ENCODE data around the gene NFE2L3.
A peak's percentile ranks its signal among the peaks of the same experiment; 100 is the strongest.

The NFE2L3 gene

GRCh38 chr7:26200444-26201246 lies 48.6 kb downstream of the NFE2L3 start, which contains the start of gene HNRNPA2B1:
Gene HNRNPA2B1, minus strand, starts transcription at chr7:26200746. Its CDS starts 169 bp downstream, at chr7:26200577.
- DNase-seq = peak; percentile 98

DNA sequence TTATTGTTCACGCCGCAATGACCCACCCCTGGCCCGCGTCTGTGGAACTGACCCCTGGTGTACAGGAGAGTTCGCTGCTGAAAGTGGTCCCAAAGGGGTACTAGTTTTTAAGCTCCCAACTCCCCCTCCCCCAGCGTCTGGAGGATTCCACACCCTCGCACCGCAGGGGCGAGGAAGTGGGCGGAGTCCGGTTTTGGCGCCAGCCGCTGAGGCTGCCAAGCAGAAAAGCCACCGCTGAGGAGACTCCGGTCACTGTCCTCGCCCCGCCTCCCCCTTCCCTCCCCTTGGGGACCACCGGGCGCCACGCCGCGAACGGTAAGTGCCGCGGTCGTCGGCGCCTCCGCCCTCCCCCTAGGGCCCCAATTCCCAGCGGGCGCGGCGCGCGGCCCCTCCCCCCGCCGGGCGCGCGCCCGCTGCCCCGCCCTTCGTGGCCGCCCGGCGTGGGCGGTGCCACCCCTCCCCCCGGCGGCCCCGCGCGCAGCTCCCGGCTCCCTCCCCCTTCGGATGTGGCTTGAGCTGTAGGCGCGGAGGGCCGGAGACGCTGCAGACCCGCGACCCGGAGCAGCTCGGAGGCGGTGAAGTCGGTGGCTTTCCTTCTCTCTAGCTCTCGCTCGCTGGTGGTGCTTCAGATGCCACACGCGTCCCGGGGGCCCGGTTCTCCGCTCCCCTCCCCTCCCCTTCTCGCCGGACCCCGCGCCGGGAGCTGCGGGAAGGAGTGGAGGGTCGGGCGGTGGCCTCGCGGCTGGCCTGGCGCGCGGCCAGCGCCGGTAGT lies 49.4 kb downstream of the NFE2L3 start, which contains the start of gene CBX3:
TSS of gene CBX3 (plus strand) at position 499 of the 772 bp plus-strand sequence. CDS start 1,254 bp downstream, outside the sequence.
- peak; percentile 86 for DNase-seq

GRCh38 chr7:26202019-26202990 lies 50.3 kb downstream of the NFE2L3 start:
- DNase-seq = no peak

DNA sequence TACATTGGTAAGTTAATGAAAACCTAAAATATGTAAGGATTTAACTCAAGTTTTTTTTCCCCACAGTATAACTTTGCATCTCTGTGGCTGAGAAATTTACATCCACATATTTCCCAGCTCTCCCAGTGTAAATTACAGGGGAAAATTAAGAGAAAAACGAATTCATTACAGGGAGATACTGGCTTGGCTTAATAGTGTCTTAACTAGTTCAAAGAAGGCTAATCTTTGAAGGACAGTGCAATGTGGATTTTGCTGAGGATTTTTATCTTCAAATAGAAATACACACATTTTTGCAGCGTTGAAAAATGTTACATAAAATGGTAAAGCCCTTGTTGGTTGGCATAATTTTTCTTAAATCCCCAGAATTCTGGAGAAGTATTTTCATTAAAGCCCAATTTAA lies 51.0 kb downstream of the NFE2L3 start:
- no peak for DNase-seq

GRCh38 chr7:26208040-26208439 lies 56.0 kb downstream of the NFE2L3 start:
- no peak for DNase-seq

DNA sequence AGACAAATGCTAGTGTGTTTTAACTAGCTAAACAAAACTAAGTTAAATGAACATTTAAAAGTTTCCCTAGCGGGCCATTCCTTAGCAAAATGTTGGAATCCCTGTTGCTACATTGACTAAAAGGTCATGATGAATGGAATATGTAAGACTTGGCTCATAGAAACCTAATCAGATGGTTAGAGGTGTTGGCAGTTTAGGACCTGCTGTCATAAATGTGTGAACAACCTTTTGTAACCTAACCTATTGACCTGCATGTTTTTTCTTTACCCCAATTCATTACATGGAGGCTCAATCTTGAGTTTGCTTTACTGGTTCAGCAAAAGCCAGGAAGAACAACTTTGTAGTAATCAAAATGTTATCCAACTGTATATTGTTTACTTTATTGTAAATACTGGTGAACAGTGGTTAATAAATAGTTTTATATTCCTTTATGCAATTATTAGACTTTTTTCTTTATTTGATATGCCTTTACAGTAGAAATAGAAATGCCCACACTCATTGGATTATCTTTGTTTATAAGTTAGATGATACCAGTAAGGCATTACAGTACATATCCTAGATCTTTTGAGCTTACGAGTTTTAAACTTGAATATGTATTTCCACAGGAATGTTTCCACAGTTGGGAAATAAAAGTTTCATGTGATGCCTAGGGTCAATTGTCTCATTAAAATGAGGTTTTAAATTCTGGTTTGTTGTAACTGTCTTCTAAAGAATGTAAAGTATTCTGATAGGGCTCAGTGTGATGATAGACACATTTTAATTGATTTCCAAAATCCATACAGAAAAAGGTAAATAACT lies 61.1 kb downstream of the NFE2L3 start:
- no peak for DNase-seq

DNA sequence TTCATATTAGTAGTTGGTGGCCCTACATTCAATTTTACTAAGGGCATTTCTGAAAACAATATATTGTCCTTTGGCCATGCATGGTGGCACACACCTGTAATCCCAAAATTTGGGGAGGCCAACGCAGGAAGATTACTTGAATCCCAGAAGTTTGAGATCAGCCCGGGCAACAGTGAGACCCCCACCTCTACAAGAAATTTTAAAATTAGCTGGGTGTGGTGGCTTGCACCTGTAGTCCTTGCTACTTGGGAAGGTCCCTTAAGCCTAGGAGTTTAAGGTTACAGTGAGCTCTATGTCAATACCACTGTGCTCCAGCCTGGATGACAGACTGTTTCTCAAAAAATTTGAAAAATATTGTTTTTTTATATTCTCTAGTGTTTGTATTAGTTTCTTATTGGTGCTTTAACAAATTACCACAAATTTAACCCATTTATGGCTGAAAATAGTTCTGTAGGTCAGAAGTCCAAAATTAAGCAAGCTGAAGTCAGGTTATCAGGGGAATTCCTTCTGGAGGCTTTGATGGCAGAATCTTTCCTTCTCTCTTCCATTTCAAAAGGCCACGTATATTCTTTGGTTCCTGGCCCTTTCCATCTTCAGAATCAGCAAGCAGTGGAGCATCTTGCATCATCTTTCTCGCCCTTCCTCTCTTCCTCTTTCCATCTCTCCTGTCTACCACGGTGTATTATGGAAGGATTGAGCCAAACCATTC lies 62.0 kb downstream of the NFE2L3 start:
- DNase-seq = no peak

DNA sequence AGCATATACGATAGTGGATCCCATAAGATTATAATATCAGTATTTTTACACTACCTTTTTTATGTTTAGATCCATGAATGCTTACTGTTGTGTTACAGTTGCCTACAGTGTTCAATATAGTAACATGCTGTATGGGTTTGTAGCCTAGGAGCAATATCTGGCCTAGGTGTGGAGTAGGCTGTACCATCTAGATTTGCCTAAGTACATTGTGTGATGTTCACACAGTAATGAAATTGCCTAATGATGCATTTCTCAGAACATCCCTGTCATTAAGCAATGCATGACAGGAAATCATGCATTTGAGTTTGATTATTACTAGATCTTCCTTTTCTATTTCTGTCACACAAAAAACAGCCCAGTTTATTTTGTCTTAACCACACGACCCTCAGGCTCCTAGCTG lies 64.1 kb downstream of the NFE2L3 start:
- DNase-seq = no peak

DNA sequence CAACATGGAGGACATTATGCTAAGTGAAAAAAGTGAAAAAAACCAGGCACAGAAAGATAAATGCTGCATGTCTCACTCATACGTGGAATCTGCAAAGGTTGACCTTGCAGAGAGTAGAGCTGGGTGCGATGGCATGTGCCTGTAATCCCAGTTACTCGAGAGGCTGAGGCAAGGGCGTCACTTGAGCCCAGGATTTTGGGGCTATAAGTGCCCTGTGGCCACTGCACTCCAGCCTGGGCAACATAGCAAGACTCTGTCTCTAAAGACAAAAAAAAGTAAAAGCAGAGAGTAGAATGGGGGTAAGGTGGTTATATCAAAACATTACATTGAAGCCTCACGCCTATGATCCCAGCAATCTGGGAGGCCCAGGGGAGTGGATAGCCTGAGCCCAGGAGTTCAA lies 72.4 kb downstream of the NFE2L3 start:
- no peak for DNase-seq

DNA sequence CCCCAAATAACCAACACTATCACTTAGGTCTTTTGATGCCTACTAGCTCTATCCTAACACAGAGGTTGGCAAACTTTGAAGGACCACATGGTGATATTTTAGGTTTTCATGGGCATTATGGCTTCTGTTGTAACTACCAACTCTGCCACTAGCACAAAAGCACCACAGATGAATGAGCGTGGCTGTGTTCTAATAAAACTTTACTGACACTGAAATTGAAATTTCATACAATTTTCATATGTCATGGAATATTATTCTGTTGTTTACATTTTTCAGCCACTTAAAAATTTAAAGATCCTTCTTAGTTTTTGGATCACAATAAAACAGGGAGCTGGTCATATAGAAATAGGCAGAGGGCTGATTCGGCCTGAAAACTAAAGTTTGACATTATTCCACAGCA lies 76.0 kb downstream of the NFE2L3 start:
- no peak for DNase-seq

- no peak for DNase-seq
These were observed 82.0 kb downstream of the NFE2L3 start for GRCh38 chr7:26233902-26234511.
